ENCODE results near the gene TBCC. TPM values are rescaled to one million over a fixed set of nuclear protein-coding genes. Genes with fewer than 3 reads are reported as not detected.
A peak's percentile ranks its signal among the peaks of the same experiment; 100 is the strongest.

Gene TBCC
- total and polyA plus RNA-seq, 4 donors: 21.6 to 38.0 (median 22.1) TPM

DNA sequence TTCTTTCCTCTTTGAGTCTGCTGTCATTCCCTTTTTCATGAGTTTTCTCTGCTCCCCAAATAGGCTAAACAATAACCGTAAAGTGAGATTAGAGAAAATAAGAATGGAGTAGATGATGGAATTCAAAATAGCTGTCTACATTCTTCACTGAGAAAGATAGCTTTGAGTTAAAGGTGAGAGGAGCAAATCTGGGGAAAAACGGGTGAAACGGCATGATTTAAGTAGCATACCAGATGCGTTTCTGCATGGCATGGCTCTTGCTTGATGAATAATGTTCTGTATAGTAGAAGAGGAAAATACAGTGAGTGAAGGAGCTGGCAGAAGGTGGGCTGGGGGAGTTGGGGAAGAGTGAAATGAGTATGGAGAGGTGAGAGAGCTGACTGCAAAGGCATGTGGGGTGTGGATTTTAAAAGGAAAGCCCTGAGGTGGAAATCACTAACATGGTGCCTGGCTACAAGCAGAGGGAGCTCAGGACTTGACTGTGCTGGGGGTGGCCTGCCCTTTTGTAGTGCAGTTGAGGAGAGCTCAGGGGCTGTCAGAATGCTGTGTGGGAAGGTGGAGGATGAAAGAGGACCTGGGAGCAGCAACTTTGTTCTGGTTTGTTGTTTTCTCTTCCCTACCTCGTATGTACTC lies 44.8 kb upstream of the TBCC start:
- H3K27me3 ChIP-seq (ENCODE audit: control insufficient read depth in 3 of 3, insufficient read depth in 3 of 3, low read length in 2 of 3): no peaks in the 10 kb centered on the region
- H3K9ac ChIP-seq (ENCODE audit: insufficient read depth in 1 of 2, low read length in 2 of 2): no peak overlapping the region
- TF ChIP-seq, protein P1, sequence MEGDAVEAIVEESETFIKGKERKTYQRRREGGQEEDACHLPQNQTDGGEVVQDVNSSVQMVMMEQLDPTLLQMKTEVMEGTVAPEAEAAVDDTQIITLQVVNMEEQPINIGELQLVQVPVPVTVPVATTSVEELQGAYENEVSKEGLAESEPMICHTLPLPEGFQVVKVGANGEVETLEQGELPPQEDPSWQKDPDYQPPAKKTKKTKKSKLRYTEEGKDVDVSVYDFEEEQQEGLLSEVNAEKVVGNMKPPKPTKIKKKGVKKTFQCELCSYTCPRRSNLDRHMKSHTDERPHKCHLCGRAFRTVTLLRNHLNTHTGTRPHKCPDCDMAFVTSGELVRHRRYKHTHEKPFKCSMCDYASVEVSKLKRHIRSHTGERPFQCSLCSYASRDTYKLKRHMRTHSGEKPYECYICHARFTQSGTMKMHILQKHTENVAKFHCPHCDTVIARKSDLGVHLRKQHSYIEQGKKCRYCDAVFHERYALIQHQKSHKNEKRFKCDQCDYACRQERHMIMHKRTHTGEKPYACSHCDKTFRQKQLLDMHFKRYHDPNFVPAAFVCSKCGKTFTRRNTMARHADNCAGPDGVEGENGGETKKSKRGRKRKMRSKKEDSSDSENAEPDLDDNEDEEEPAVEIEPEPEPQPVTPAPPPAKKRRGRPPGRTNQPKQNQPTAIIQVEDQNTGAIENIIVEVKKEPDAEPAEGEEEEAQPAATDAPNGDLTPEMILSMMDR (IDR thresholded peaks at IDR 0.05; ENCODE audit: control extremely low read depth, extremely low read depth): no peak
- peaks cover 3 to 29% (median 9%) of the 10 kb centered on the region in 5 donors for H3K4me1 ChIP-seq (ENCODE audit: control insufficient read depth in 5 of 5, insufficient read depth in 5 of 5, low read length in 5 of 5)
- no peak overlapping the region for H3K4me3 ChIP-seq
- 52 to 76% methylated on average over 5 of the region's 5 CpGs for WGBS, 2 donors
- H3K36me3 ChIP-seq (ENCODE audit: control insufficient read depth in 4 of 4, insufficient read depth in 4 of 4, low read length in 4 of 4): peaks cover 0 to 4% (median under 1%) of the 10 kb centered on the region in 4 donors
- no peaks in the 10 kb centered on the region for H3K9me3 ChIP-seq (ENCODE audit: control insufficient read depth in 4 of 4, insufficient read depth in 3 of 4, low read length in 3 of 4)
- peak overlapping the region; percentile 13 to 42 for H3K27ac ChIP-seq (ENCODE audit: low read depth in 1 of 2, low read length in 1 of 2)
- DNase-seq: no peak
- ATAC-seq (ENCODE audit: insufficient read depth, low FRiP score): no peak

GRCh38 chr6:42788671-42789070 lies 42.8 kb upstream of the TBCC start:
- TF ChIP-seq, protein P1 (IDR thresholded peaks at IDR 0.05; ENCODE audit: control extremely low read depth, extremely low read depth): no peak
- H3K9me3 ChIP-seq (ENCODE audit: control insufficient read depth in 4 of 4, insufficient read depth in 3 of 4, low read length in 3 of 4): no peaks in the 10 kb centered on the region
- H3K27me3 ChIP-seq (ENCODE audit: control insufficient read depth in 3 of 3, insufficient read depth in 3 of 3, low read length in 2 of 3): no peaks in the 10 kb centered on the region
- H3K27ac ChIP-seq (ENCODE audit: low read depth in 1 of 2, low read length in 1 of 2): no peak overlapping the region
- DNase-seq (no peak), ATAC-seq (ENCODE audit: insufficient read depth, low FRiP score) (no peak)
- no peak overlapping the region for H3K9ac ChIP-seq (ENCODE audit: insufficient read depth in 1 of 2, low read length in 2 of 2)
- peaks cover 0 to 4% (median 1%) of the 10 kb centered on the region in 4 donors for H3K36me3 ChIP-seq (ENCODE audit: control insufficient read depth in 4 of 4, insufficient read depth in 4 of 4, low read length in 4 of 4)
- 80 to 89% methylated on average over 4 of the region's 4 CpGs for WGBS, 2 donors
- H3K4me3 ChIP-seq: no peak overlapping the region
- peaks cover 7 to 30% (median 12%) of the 10 kb centered on the region in 5 donors for H3K4me1 ChIP-seq (ENCODE audit: control insufficient read depth in 5 of 5, insufficient read depth in 5 of 5, low read length in 5 of 5)

- 59% methylated on average over 2 of the region's 2 CpGs for WGBS, 2 donors
Measured at GRCh38 chr6:42787063-42787472, 41.2 kb upstream of the TBCC start.

More at GRCh38 chr6:42787063-42787472, 41.2 kb upstream of the TBCC start:
- Histone ChIP-seq H3K36me3 (ENCODE audit: control insufficient read depth in 4 of 4, insufficient read depth in 4 of 4, low read length in 4 of 4) (peaks cover 0 to 6% (median 2%) of the 10 kb centered on the region in 4 donors), H3K4me3 (no peak overlapping the region), H3K9ac (ENCODE audit: insufficient read depth in 1 of 2, low read length in 2 of 2) (no peak overlapping the region), H3K4me1 (ENCODE audit: control insufficient read depth in 5 of 5, insufficient read depth in 5 of 5, low read length in 5 of 5) (peaks cover 7 to 30% (median 12%) of the 10 kb centered on the region in 5 donors), H3K27ac (ENCODE audit: low read depth in 1 of 2, low read length in 1 of 2) (peak overlapping the region in 1 of 2 donors; percentile 64), H3K9me3 (ENCODE audit: control insufficient read depth in 4 of 4, insufficient read depth in 3 of 4, low read length in 3 of 4) (no peaks in the 10 kb centered on the region), H3K27me3 (ENCODE audit: control insufficient read depth in 3 of 3, insufficient read depth in 3 of 3, low read length in 2 of 3) (no peaks in the 10 kb centered on the region)
- TF ChIP-seq, protein P1 (IDR thresholded peaks at IDR 0.05; ENCODE audit: control extremely low read depth, extremely low read depth): no peak
- DNase-seq (no peak), ATAC-seq (ENCODE audit: insufficient read depth, low FRiP score) (no peak)

All from lung (tissue), 12 donors.